ENCODE data around the gene ENTPD1.
"Not testable (repeated sequence)": the region's sequence is repeated elsewhere in the genome, so short reads cannot be mapped to it uniquely, and the experiment has no call there.

The ENTPD1 gene

GRCh38 chr10:95759233-95759826 is 3.4 kb downstream of the ENTPD1 start:
- no peak for DNase-seq

- DNase-seq = no peak
Measured at GRCh38 chr10:95761939-95762492, 6.1 kb downstream of the ENTPD1 start.

GRCh38 chr10:95767884-95768556 is 12.1 kb downstream of the ENTPD1 start:
- no peak for DNase-seq

GRCh38 chr10:95770084-95770720 is 14.2 kb downstream of the ENTPD1 start:
- no peak for DNase-seq

GRCh38 chr10:95773454-95773853 is 17.5 kb downstream of the ENTPD1 start:
- not testable (repeated sequence) for DNase-seq

GRCh38 chr10:95777638-95778037 is 21.7 kb downstream of the ENTPD1 start:
- DNase-seq = not testable (repeated sequence)

GRCh38 chr10:95782318-95782717 is 26.4 kb downstream of the ENTPD1 start:
- DNase-seq = no peak

- DNase-seq = no peak
Measured at GRCh38 chr10:95783741-95784140, 27.8 kb downstream of the ENTPD1 start.

- DNase-seq = no peak
Measured at GRCh38 chr10:95784279-95784913, 28.4 kb downstream of the ENTPD1 start.

GRCh38 chr10:95785317-95785716 is 29.4 kb downstream of the ENTPD1 start:
- no peak for DNase-seq

- DNase-seq = no peak
Measured at GRCh38 chr10:95785942-95786669, 30.1 kb downstream of the ENTPD1 start.

- DNase-seq = no peak
Measured at GRCh38 chr10:95787447-95787846, 31.5 kb downstream of the ENTPD1 start.

- DNase-seq = no peak
Measured at GRCh38 chr10:95788830-95789229, 32.9 kb downstream of the ENTPD1 start.

- no peak for DNase-seq
Measured at GRCh38 chr10:95789902-95790301, 33.9 kb downstream of the ENTPD1 start.

GRCh38 chr10:95790982-95791381 is 35.0 kb downstream of the ENTPD1 start:
- no peak for DNase-seq

- no peak for DNase-seq
Measured at GRCh38 chr10:95791425-95791979, 35.5 kb downstream of the ENTPD1 start.

GRCh38 chr10:95792211-95792780 is 36.3 kb downstream of the ENTPD1 start:
- no peak for DNase-seq

- no peak for DNase-seq
Measured at GRCh38 chr10:95792874-95793285, 36.9 kb downstream of the ENTPD1 start.

GRCh38 chr10:95793401-95794045 is 37.6 kb downstream of the ENTPD1 start:
- DNase-seq = no peak

GRCh38 chr10:95794195-95794594 is 38.2 kb downstream of the ENTPD1 start:
- DNase-seq = no peak

- DNase-seq = no peak
Measured at GRCh38 chr10:95795602-95796001, 39.6 kb downstream of the ENTPD1 start.

GRCh38 chr10:95796504-95796903 is 40.5 kb downstream of the ENTPD1 start:
- DNase-seq = no peak

All from NCI-H774 (cell line).